Smooth muscle cell (in vitro differentiated cells): ENCODE data around the gene CEP41. TPM values are rescaled to one million over a fixed set of nuclear protein-coding genes. Genes with fewer than 3 reads are reported as not detected.

Experiments used
- DNase-seq: peaks from one replicate; lab custom pipeline; 2025; ENCODE audit not compliant: unreplicated experiment; lab: John Stamatoyannopoulos, UW
- H2AFZ ChIP-seq: fragments of 200-600 bp; sonication (generic); 2 replicates; pipeline ENCODE4 v1.6.0; 2016; ENCODE audit warnings: antibody characterized with exemption, low read depth, mild to moderate bottlenecking
- H3F3A ChIP-seq: fragments of 200-600 bp; sonication (generic); 2 replicates; pipeline ENCODE4 v1.6.0; 2017; ENCODE audit warnings: antibody characterized with exemption, low read depth
- H3K27ac ChIP-seq: fragments of 200-600 bp; sonication (generic); 2 replicates; pipeline ENCODE4 v1.5.1; 2016; ENCODE audit warnings: low read depth, mild to moderate bottlenecking
- H3K27me3 ChIP-seq: fragments of 200-600 bp; sonication (generic); 2 replicates; pipeline ENCODE4 v1.6.1; 2016; ENCODE audit warnings: low read depth, mild to moderate bottlenecking
- H3K36me3 ChIP-seq: fragments of 200-600 bp; sonication (generic); 2 replicates; pipeline ENCODE4 v1.5.1; 2016; ENCODE audit warnings: low read depth
- H3K4me1 ChIP-seq: fragments of 200-600 bp; sonication (generic); 2 replicates; pipeline ENCODE4 v1.5.1; 2016; ENCODE audit warnings: low read depth
- H3K4me2 ChIP-seq: fragments of 200-600 bp; sonication (generic); 2 replicates; pipeline ENCODE4 v1.6.0; 2016; ENCODE audit warnings: mild to moderate bottlenecking
- H3K4me3 ChIP-seq: fragments of 200-600 bp; sonication (generic); 2 replicates; pipeline ENCODE4 v1.5.1; 2016; ENCODE audit warnings: mild to moderate bottlenecking
- H3K79me2 ChIP-seq: fragments of 200-600 bp; sonication (generic); 2 replicates; pipeline ENCODE4 v1.6.0; 2016; ENCODE audit warnings: low read depth, mild to moderate bottlenecking
- H3K9ac ChIP-seq: fragments of 200-600 bp; sonication (generic); 2 replicates; pipeline ENCODE4 v1.6.0; 2016; ENCODE audit warnings: low read depth
- H3K9me3 ChIP-seq: fragments of 200-600 bp; sonication (generic); replicated peaks from 2 replicates; pipeline ENCODE4 v1.5.1; 2016; ENCODE audit warnings: low read depth
- H4K20me1 ChIP-seq: fragments of 200-600 bp; sonication (generic); 2 replicates; pipeline ENCODE4 v1.6.0; 2016; ENCODE audit warnings: low read depth
- CTCF ChIP-seq: fragments of 200-600 bp; sonication (generic); IDR thresholded peaks from 2 replicates; pipeline ENCODE4 v1.5.1; 2017; ENCODE audit warnings: borderline replicate concordance, mild to moderate bottlenecking, antibody characterized with exemption; ENCODE audit not compliant: insufficient read depth, poor library complexity, severe bottlenecking
- WGBS: methylation state at CpG from one replicate; pipeline ENCODE4 v1.1.7; 2016; ENCODE audit warnings: low lambda C conversion rate; 5-methylcytosine and 5-hydroxymethylcytosine counted together
- polyA plus RNA-seq: library from polyadenylated mRNA; unstranded; fragments of >200 nt; fragmentation: Nextera tagmentation; extraction: Ambion mirVana; gene quantifications from 2 replicates; pipeline ENCODE4 v1.2.1, GENCODE V29; 2016
- total RNA-seq: library from RNA; depleted of rRNA; stranded (reverse); fragments of >200 nt; gene quantifications from 2 replicates; pipeline ENCODE4 v1.2.3, GENCODE V29; 2014

Gene CEP41
- total and polyA plus RNA-seq, 2 experiments from 2014 or later = 18.3 to 35.1 TPM

DNA sequence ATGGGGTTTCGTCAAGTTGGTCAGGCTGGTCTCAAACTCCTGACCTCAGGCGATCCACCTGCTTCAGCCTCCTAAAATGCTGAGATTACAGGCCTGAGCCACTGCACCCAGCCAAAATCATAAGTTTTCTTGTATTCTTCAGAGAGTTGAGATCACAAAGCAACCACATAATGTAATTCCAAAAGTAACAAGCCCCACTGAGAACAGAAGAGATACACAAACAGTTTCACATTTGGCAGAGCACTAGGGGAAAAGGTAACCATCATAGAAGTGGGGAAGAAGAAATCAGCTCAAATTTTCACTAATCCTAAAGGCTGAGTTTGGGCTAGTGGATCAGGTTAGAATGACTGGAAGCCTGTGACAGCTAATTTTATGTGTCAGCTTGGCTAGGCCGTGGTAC is 5.4 kb upstream of the CEP41 start:
- no peaks in the 10 kb centered on the region for H4K20me1 ChIP-seq
- H3K4me3 ChIP-seq = no peak overlapping the region
- DNase-seq = no peak
- H3K36me3 ChIP-seq = no peaks in the 10 kb centered on the region
- no peak overlapping the region for H2AFZ ChIP-seq
- no peak overlapping the region for H3K9ac ChIP-seq
- H3K79me2 ChIP-seq = no peaks in the 10 kb centered on the region
- no peak overlapping the region for H3K27ac ChIP-seq
- H3K9me3 ChIP-seq = no peaks in the 10 kb centered on the region
- no peak overlapping the region for H3K4me2 ChIP-seq
- peaks cover 19% of the 10 kb centered on the region for H3K4me1 ChIP-seq
- TF ChIP-seq CTCF = no peak
- H3F3A ChIP-seq = no peaks in the 10 kb centered on the region
- WGBS = 93% methylated on average over 3 of the region's 3 CpGs
- no peaks in the 10 kb centered on the region for H3K27me3 ChIP-seq

DNA sequence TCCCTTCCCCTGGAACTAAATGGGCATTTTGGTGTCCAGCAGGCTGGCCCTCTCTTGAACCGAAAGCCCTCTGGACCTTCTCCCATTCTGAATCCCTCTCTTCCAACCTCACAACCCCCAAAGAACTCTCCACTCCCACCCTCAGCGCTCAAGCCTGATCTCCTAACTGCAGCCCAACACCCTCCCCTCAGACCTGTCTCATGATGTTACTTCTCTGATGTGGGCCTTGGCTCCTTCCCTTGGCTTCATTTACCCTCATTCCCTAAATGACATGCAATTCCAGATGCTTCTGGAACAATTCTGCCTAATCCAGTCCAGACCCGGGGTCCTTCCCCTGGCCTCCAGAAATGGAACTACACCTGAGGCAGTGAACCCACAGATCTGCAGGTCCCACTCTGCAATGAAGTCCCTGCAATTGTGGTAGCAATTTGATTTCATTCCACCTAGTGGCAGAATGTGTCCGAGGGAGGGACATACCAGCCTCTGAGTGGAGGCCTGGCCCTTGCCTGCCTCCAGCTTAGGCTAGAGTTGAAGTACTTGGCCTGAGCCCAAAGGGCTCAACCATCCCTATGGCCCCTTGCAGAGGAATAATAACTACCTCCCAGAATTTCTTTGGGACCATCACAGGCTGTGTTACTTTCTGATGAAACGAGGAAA is 4.1 kb upstream of the CEP41 start:
- H4K20me1 ChIP-seq = no peaks in the 10 kb centered on the region
- 95% methylated on average over 5 of the region's 5 CpGs for WGBS
- DNase-seq = no peak
- H3K79me2 ChIP-seq = no peaks in the 10 kb centered on the region
- H2AFZ ChIP-seq = peak overlapping the region; percentile 86
- H3F3A ChIP-seq = no peaks in the 10 kb centered on the region
- no peak overlapping the region for H3K4me3 ChIP-seq
- H3K27ac ChIP-seq = peak overlapping the region; percentile 77
- no peak overlapping the region for H3K9ac ChIP-seq
- H3K36me3 ChIP-seq = no peaks in the 10 kb centered on the region
- H3K4me2 ChIP-seq = peak overlapping the region; percentile 76
- H3K4me1 ChIP-seq = peaks cover 24% of the 10 kb centered on the region
- H3K9me3 ChIP-seq = no peaks in the 10 kb centered on the region
- H3K27me3 ChIP-seq = no peaks in the 10 kb centered on the region
- no peak for TF ChIP-seq CTCF

- peaks cover 26% of the 10 kb centered on the region for H3K4me1 ChIP-seq
- H3K4me2 ChIP-seq = peak overlapping the region; percentile 76
- no peaks in the 10 kb centered on the region for H3K36me3 ChIP-seq
- H4K20me1 ChIP-seq = no peaks in the 10 kb centered on the region
- H3K9ac ChIP-seq = no peak overlapping the region
- DNase-seq = no peak
- H3K9me3 ChIP-seq = no peaks in the 10 kb centered on the region
- H3K4me3 ChIP-seq = no peak overlapping the region
- H3F3A ChIP-seq = no peaks in the 10 kb centered on the region
- 29% methylated on average over 3 of the region's 3 CpGs for WGBS
- H3K79me2 ChIP-seq = no peaks in the 10 kb centered on the region
- H2AFZ ChIP-seq = peak overlapping the region; percentile 86
- H3K27ac ChIP-seq = peak overlapping the region; percentile 77
- no peaks in the 10 kb centered on the region for H3K27me3 ChIP-seq
- no peak for TF ChIP-seq CTCF
Measured at GRCh38 chr7:130444234-130444633, 3.4 kb upstream of the CEP41 start.

DNA sequence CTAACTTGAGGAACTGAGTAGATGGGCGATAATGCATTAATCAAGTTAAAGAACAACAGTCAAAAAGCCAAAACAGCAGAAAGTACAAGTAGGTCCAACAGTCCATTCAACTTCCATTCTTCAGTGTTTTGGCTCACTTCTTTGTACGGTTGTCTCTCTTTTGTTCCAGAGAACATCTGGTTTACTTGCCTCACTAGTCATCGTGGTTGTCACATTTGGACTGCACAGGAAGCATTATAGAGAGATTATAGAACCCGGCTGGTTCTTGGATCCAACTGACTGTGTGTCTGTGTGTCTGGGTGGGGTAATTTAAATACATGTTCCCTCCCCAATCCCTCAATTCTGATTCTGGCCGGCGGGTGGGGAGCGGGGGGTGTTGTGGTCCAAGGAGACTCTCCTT is 1.8 kb upstream of the CEP41 start:
- Histone ChIP-seq H3K27ac (no peak overlapping the region), H3K9ac (no peak overlapping the region), H2AFZ (no peak overlapping the region), H4K20me1 (no peaks in the 10 kb centered on the region), H3K79me2 (peaks cover 10% of the 10 kb centered on the region), H3K9me3 (no peaks in the 10 kb centered on the region), H3K36me3 (no peaks in the 10 kb centered on the region), H3F3A (no peaks in the 10 kb centered on the region), H3K4me2 (no peak overlapping the region), H3K4me1 (peaks cover 26% of the 10 kb centered on the region), H3K27me3 (no peaks in the 10 kb centered on the region), H3K4me3 (no peak overlapping the region)
- 82% methylated on average over 7 of the region's 7 CpGs for WGBS
- TF ChIP-seq CTCF = no peak
- no peak for DNase-seq
